GM23338 (cell line): ENCODE measurements around the gene RALGPS1. TPM values are rescaled to one million over a fixed set of nuclear protein-coding genes. Genes with fewer than 3 reads are reported as not detected.

Source experiments
- ATAC-seq: fragments of 200-7000 bp; cut with Tn5 transposase; 3 replicates; pipeline ENCODE4 v1.9.1; 2020
- DNase-seq: peaks from one replicate; pipeline ENCODE4 v3.0.0-alpha.2; 2015; ENCODE audit warnings: low spot score
- H2AFZ ChIP-seq: fragments of 200-600 bp; sonication (generic); 2 replicates; pipeline ENCODE4 v1.8.0; 2016; ENCODE audit warnings: antibody characterized with exemption, mild to moderate bottlenecking, moderate library complexity
- H3F3A ChIP-seq: fragments of 200-600 bp; sonication (generic); replicated peaks from 2 replicates; pipeline ENCODE4 v1.8.0; 2017; ENCODE audit warnings: antibody characterized with exemption, mixed run types, low read depth
- H3K27ac ChIP-seq: fragments of 200-600 bp; sonication (generic); 2 replicates; pipeline ENCODE4 v1.6.1; 2016; ENCODE audit warnings: low read depth
- H3K27me3 ChIP-seq: fragments of 200-600 bp; sonication (generic); 2 replicates; pipeline ENCODE4 v1.8.0; 2016; ENCODE audit warnings: mild to moderate bottlenecking, mixed run types, moderate library complexity; ENCODE audit not compliant: insufficient read depth
- H3K36me3 ChIP-seq: fragments of 200-600 bp; sonication (generic); 2 replicates; pipeline ENCODE4 v1.8.0; 2016; ENCODE audit warnings: mild to moderate bottlenecking; ENCODE audit not compliant: insufficient read depth
- H3K4me1 ChIP-seq: fragments of 200-600 bp; sonication (generic); 2 replicates; pipeline ENCODE4 v1.8.0; 2016; ENCODE audit warnings: mild to moderate bottlenecking, moderate library complexity; ENCODE audit not compliant: insufficient read depth
- H3K4me2 ChIP-seq: fragments of 200-600 bp; sonication (generic); 2 replicates; pipeline ENCODE4 v1.7.1; 2017; ENCODE audit warnings: mixed run types
- H3K4me3 ChIP-seq: fragments of 200-600 bp; sonication (generic); 2 replicates; pipeline ENCODE4 v1.6.1; 2016; ENCODE audit warnings: mixed run types
- H3K79me2 ChIP-seq: fragments of 200-600 bp; sonication (generic); replicated peaks from 2 replicates; pipeline ENCODE4 v1.8.0; 2017; ENCODE audit warnings: mild to moderate bottlenecking; ENCODE audit not compliant: insufficient read depth
- H3K9me2 ChIP-seq: fragments of 200-600 bp; sonication (generic); 2 replicates; pipeline ENCODE4 v1.8.0; 2017; ENCODE audit not compliant: insufficient read depth
- H4K20me1 ChIP-seq: fragments of 200-600 bp; sonication (generic); replicated peaks from 2 replicates; pipeline ENCODE4 v1.8.0; 2017; ENCODE audit warnings: mild to moderate bottlenecking; ENCODE audit not compliant: insufficient read depth
- H3K27ac Mint-ChIP-seq: 2 replicates; pipeline ENCODE4 v1.8.0; 2020; ENCODE audit warnings: inconsistent platforms, mild to moderate bottlenecking, moderate library complexity, mixed read lengths
- H3K27me3 Mint-ChIP-seq: 3 replicates; pipeline ENCODE4 v1.8.0; 2022; ENCODE audit warnings: low read depth, mild to moderate bottlenecking, moderate library complexity, mixed read lengths, inconsistent platforms; ENCODE audit not compliant: insufficient read depth, poor library complexity
- H3K36me3 Mint-ChIP-seq: 3 replicates; pipeline ENCODE4 v1.8.0; 2021; ENCODE audit warnings: low read depth, mild to moderate bottlenecking, inconsistent platforms, moderate library complexity, mixed read lengths
- H3K4me1 Mint-ChIP-seq: 3 replicates; pipeline ENCODE4 v1.8.0; 2020; ENCODE audit warnings: mild to moderate bottlenecking, inconsistent platforms, mixed read lengths
- H3K4me3 Mint-ChIP-seq: 3 replicates; pipeline ENCODE4 v1.8.0; 2021; ENCODE audit warnings: moderate library complexity, mild to moderate bottlenecking, inconsistent platforms, mixed read lengths
- H3K9me3 Mint-ChIP-seq: 3 replicates; pipeline ENCODE4 v1.8.0; 2020; ENCODE audit warnings: moderate library complexity, mild to moderate bottlenecking, inconsistent platforms, mixed read lengths
- CREB1 ChIP-seq: fragments of 250-450 bp; sonication (Bioruptor Pico); IDR thresholded peaks from 2 replicates; pipeline ENCODE4 v1.5.0; 2020; ENCODE audit warnings: low read depth, mild to moderate bottlenecking, moderate library complexity
- EZH2 ChIP-seq: fragments of 200-600 bp; sonication (generic); IDR thresholded peaks from one replicate; pipeline ENCODE4 v1.8.0; 2017; ENCODE audit warnings: antibody characterized with exemption, mild to moderate bottlenecking, low read depth; ENCODE audit not compliant: unreplicated experiment
- EZH2phosphoT487 ChIP-seq: fragments of 200-600 bp; sonication (generic); IDR thresholded peaks from one replicate; pipeline ENCODE4 v1.8.1; 2018; ENCODE audit warnings: antibody characterized with exemption; ENCODE audit not compliant: unreplicated experiment
- JUNB ChIP-seq: IDR thresholded peaks from one replicate; pipeline ENCODE4 v1.6.1; 2016; ENCODE audit warnings: antibody characterized with exemption; ENCODE audit not compliant: unreplicated experiment
- NANOG ChIP-seq: IDR thresholded peaks from 2 replicates; pipeline ENCODE4 v1.6.1; 2016; ENCODE audit warnings: antibody characterized with exemption, borderline replicate concordance
- POLR2AphosphoS5 ChIP-seq: IDR thresholded peaks from 2 replicates; pipeline ENCODE4 v1.6.1; 2016; ENCODE audit warnings: antibody characterized with exemption, low read depth
- STAT1 ChIP-seq: IDR thresholded peaks from one replicate; pipeline ENCODE4 v1.6.1; 2016; ENCODE audit warnings: antibody characterized with exemption; ENCODE audit not compliant: unreplicated experiment
- ZNF114 ChIP-seq: fragments of 250-450 bp; sonication (Bioruptor Pico); IDR thresholded peaks from 2 replicates; pipeline ENCODE4 v1.5.0; 2020; ENCODE audit warnings: mild to moderate bottlenecking, moderate library complexity
- ZNF331 ChIP-seq: fragments of 250-450 bp; sonication (Bioruptor Pico); IDR thresholded peaks from 2 replicates; pipeline ENCODE4 v1.5.0; 2020; ENCODE audit warnings: low read depth, mild to moderate bottlenecking, moderate library complexity
- polyA plus RNA-seq: library from polyadenylated mRNA; unstranded; fragments of >200 nt; fragmentation: Nextera tagmentation; extraction: Ambion mirVana; gene quantifications from 2 replicates; pipeline ENCODE4 v1.2.1, GENCODE V29; 2016
- total RNA-seq: library from RNA; depleted of rRNA; stranded (reverse); fragments of >200 nt; shearing (Covaris generic); gene quantifications from 2 replicates; pipeline ENCODE4 v1.2.3, GENCODE V29; 2014
- TF ChIP-seq, protein P1 (sequence below): IDR thresholded peaks from one replicate; pipeline ENCODE4 v1.6.1; 2018; ENCODE audit warnings: antibody characterized with exemption; ENCODE audit not compliant: unreplicated experiment
- TF ChIP-seq, protein P2 (sequence below), 2 experiments: fragments of 200-600 bp in 1 of 2; sonication (generic) in 1 of 2; conservative IDR thresholded peaks; 2 replicates each; pipeline versions ENCODE4 v1.5.1 to v1.6.1; 2016 to 2017; ENCODE audit warnings: antibody characterized with exemption in 2 of 2, low read depth in 2 of 2, mild to moderate bottlenecking in 2 of 2, moderate library complexity in 1 of 2
- TF ChIP-seq, protein P3 (sequence below): fragments of 250-450 bp; sonication (Bioruptor Pico); IDR thresholded peaks from 2 replicates; pipeline ENCODE4 v1.5.0; 2020; ENCODE audit warnings: mild to moderate bottlenecking, moderate library complexity
- TF ChIP-seq, protein P4 (sequence below): IDR thresholded peaks from 2 replicates; pipeline ENCODE4 v1.6.1; 2016; ENCODE audit warnings: antibody characterized with exemption

RALGPS1 gene
- total and polyA plus RNA-seq, 2 experiments from 2014 or later: 18.2 to 57.1 TPM

DNA sequence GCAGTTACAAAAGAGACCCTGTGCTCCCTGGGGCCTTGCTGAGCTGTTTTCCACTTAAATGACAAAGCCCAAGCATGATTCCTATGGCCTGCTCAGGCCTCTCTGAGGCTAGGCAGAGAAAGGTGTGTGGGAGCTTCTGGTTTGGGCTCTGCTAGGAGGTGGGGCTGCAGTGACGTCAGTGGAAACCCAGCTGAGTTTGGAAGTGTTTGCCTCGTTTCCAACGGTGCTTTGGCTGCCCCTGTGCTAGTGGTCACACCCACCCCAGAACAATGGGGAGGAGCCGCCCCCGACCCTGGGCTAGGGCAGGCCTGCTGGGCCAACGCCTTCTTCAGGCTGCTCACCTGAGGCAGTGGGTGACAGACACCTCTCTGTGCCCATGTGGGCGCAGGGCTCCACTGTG lies 197.5 kb downstream of the RALGPS1 start:
- H3K79me2 ChIP-seq: no peaks in the 10 kb centered on the region
- no peaks in the 10 kb centered on the region for H3K9me3 Mint-ChIP-seq
- peak overlapping the region; percentile 88 for H3K27ac Mint-ChIP-seq
- peaks cover 28% of the 10 kb centered on the region for H3K4me1 Mint-ChIP-seq
- peaks cover 7% of the 10 kb centered on the region; the same call in 2 of the 3 replicates for H3K36me3 Mint-ChIP-seq
- no peak overlapping the region for H3K4me3 ChIP-seq
- ATAC-seq (peak; percentile 95), DNase-seq (peak; percentile 95)
- TF ChIP-seq, protein P1, sequence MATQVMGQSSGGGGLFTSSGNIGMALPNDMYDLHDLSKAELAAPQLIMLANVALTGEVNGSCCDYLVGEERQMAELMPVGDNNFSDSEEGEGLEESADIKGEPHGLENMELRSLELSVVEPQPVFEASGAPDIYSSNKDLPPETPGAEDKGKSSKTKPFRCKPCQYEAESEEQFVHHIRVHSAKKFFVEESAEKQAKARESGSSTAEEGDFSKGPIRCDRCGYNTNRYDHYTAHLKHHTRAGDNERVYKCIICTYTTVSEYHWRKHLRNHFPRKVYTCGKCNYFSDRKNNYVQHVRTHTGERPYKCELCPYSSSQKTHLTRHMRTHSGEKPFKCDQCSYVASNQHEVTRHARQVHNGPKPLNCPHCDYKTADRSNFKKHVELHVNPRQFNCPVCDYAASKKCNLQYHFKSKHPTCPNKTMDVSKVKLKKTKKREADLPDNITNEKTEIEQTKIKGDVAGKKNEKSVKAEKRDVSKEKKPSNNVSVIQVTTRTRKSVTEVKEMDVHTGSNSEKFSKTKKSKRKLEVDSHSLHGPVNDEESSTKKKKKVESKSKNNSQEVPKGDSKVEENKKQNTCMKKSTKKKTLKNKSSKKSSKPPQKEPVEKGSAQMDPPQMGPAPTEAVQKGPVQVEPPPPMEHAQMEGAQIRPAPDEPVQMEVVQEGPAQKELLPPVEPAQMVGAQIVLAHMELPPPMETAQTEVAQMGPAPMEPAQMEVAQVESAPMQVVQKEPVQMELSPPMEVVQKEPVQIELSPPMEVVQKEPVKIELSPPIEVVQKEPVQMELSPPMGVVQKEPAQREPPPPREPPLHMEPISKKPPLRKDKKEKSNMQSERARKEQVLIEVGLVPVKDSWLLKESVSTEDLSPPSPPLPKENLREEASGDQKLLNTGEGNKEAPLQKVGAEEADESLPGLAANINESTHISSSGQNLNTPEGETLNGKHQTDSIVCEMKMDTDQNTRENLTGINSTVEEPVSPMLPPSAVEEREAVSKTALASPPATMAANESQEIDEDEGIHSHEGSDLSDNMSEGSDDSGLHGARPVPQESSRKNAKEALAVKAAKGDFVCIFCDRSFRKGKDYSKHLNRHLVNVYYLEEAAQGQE: no peak
- TF ChIP-seq CREB1 (CRISPR knock-in tag) (peak; percentile 92), EZH2 (no peak), EZH2phosphoT487 (no peak), POLR2AphosphoS5 (no peak), JUNB (no peak), NANOG (no peak), STAT1 (no peak), ZNF331 (CRISPR knock-in tag) (0 out of 2 replicates have a peak, but pooled peaks have one; percentile 4), ZNF114 (0 out of 2 replicates have a peak, but pooled peaks have one; percentile 47)
- TF ChIP-seq, protein P2, sequence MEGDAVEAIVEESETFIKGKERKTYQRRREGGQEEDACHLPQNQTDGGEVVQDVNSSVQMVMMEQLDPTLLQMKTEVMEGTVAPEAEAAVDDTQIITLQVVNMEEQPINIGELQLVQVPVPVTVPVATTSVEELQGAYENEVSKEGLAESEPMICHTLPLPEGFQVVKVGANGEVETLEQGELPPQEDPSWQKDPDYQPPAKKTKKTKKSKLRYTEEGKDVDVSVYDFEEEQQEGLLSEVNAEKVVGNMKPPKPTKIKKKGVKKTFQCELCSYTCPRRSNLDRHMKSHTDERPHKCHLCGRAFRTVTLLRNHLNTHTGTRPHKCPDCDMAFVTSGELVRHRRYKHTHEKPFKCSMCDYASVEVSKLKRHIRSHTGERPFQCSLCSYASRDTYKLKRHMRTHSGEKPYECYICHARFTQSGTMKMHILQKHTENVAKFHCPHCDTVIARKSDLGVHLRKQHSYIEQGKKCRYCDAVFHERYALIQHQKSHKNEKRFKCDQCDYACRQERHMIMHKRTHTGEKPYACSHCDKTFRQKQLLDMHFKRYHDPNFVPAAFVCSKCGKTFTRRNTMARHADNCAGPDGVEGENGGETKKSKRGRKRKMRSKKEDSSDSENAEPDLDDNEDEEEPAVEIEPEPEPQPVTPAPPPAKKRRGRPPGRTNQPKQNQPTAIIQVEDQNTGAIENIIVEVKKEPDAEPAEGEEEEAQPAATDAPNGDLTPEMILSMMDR (conservative IDR thresholded peaks at IDR 0.05; ENCODE audit: low read depth in 2 of 2): no peak
- TF ChIP-seq, protein P3, sequence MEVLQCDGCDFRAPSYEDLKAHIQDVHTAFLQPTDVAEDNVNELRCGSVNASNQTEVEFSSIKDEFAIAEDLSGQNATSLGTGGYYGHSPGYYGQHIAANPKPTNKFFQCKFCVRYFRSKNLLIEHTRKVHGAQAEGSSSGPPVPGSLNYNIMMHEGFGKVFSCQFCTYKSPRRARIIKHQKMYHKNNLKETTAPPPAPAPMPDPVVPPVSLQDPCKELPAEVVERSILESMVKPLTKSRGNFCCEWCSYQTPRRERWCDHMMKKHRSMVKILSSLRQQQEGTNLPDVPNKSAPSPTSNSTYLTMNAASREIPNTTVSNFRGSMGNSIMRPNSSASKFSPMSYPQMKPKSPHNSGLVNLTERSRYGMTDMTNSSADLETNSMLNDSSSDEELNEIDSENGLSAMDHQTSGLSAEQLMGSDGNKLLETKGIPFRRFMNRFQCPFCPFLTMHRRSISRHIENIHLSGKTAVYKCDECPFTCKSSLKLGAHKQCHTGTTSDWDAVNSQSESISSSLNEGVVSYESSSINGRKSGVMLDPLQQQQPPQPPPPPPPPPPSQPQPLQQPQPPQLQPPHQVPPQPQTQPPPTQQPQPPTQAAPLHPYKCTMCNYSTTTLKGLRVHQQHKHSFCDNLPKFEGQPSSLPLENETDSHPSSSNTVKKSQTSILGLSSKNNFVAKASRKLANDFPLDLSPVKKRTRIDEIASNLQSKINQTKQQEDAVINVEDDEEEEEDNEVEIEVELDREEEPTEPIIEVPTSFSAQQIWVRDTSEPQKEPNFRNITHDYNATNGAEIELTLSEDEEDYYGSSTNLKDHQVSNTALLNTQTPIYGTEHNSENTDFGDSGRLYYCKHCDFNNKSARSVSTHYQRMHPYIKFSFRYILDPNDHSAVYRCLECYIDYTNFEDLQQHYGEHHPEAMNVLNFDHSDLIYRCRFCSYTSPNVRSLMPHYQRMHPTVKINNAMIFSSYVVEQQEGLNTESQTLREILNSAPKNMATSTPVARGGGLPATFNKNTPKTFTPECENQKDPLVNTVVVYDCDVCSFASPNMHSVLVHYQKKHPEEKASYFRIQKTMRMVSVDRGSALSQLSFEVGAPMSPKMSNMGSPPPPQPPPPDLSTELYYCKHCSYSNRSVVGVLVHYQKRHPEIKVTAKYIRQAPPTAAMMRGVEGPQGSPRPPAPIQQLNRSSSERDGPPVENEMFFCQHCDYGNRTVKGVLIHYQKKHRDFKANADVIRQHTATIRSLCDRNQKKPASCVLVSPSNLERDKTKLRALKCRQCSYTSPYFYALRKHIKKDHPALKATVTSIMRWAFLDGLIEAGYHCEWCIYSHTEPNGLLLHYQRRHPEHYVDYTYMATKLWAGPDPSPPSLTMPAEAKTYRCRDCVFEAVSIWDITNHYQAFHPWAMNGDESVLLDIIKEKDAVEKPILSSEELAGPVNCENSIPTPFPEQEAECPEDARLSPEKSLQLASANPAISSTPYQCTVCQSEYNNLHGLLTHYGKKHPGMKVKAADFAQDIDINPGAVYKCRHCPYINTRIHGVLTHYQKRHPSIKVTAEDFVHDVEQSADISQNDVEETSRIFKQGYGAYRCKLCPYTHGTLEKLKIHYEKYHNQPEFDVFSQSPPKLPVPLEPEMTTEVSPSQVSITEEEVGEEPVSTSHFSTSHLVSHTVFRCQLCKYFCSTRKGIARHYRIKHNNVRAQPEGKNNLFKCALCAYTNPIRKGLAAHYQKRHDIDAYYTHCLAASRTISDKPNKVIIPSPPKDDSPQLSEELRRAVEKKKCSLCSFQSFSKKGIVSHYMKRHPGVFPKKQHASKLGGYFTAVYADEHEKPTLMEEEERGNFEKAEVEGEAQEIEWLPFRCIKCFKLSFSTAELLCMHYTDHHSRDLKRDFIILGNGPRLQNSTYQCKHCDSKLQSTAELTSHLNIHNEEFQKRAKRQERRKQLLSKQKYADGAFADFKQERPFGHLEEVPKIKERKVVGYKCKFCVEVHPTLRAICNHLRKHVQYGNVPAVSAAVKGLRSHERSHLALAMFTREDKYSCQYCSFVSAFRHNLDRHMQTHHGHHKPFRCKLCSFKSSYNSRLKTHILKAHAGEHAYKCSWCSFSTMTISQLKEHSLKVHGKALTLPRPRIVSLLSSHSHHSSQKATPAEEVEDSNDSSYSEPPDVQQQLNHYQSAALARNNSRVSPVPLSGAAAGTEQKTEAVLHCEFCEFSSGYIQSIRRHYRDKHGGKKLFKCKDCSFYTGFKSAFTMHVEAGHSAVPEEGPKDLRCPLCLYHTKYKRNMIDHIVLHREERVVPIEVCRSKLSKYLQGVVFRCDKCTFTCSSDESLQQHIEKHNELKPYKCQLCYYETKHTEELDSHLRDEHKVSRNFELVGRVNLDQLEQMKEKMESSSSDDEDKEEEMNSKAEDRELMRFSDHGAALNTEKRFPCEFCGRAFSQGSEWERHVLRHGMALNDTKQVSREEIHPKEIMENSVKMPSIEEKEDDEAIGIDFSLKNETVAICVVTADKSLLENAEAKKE (CRISPR knock-in tag): peak; percentile 14; the same call in 1 of the 2 replicates
- TF ChIP-seq, protein P4, sequence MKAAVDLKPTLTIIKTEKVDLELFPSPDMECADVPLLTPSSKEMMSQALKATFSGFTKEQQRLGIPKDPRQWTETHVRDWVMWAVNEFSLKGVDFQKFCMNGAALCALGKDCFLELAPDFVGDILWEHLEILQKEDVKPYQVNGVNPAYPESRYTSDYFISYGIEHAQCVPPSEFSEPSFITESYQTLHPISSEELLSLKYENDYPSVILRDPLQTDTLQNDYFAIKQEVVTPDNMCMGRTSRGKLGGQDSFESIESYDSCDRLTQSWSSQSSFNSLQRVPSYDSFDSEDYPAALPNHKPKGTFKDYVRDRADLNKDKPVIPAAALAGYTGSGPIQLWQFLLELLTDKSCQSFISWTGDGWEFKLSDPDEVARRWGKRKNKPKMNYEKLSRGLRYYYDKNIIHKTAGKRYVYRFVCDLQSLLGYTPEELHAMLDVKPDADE: no peak
- peaks cover 9% of the 10 kb centered on the region for H3K27me3 Mint-ChIP-seq
- no peaks in the 10 kb centered on the region for H3F3A ChIP-seq
- peak overlapping the region; percentile 35; the same call in 1 of the 2 replicates for H3K4me2 ChIP-seq
- no peaks in the 10 kb centered on the region for H3K27me3 ChIP-seq
- no peaks in the 10 kb centered on the region for H4K20me1 ChIP-seq
- 0 out of 2 replicates have a peak, but pooled peaks cover 4% of the 10 kb centered on the region for H3K9me2 ChIP-seq
- no peak overlapping the region for H2AFZ ChIP-seq
- peak overlapping the region; percentile 80 for H3K27ac ChIP-seq
- H3K4me3 Mint-ChIP-seq: no peak overlapping the region
- H3K36me3 ChIP-seq: no peaks in the 10 kb centered on the region
- H3K4me1 ChIP-seq: peaks cover 13% of the 10 kb centered on the region; the same call in 1 of the 2 replicates
